HG03066 (cell line): Measurements from ENCODE around the gene GJC3.
"Not testable (repeated sequence)": the region's sequence is repeated elsewhere in the genome, so short reads cannot be mapped to it uniquely, and the experiment has no call there.

ENCODE experiments used
- ATAC-seq: cut with Tn5 transposase; IDR thresholded peaks from one replicate; pipeline ENCODE4 v1.9.1; 2021; ENCODE audit warnings: low read depth; ENCODE audit not compliant: unreplicated experiment

The GJC3 gene

DNA sequence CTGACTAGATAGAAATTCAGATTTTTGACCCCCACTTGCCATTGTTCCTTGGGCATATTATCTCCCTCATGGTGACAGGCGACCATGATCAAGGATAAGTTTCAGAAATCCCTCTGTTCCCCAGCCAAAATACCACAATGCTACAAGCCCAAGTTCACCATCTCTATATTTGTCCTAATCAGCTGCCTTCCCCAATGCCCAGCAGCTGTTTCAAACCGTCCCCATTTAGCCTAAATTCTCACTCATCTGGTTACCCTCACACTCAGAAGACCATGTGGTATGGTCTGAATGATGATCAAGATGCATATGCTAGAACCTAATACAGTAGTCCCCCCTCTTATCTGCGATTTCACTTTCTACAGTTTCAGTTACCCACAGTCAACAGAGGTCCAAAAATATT lies 956 bp upstream of the GJC3 start:
- no peak for ATAC-seq

DNA sequence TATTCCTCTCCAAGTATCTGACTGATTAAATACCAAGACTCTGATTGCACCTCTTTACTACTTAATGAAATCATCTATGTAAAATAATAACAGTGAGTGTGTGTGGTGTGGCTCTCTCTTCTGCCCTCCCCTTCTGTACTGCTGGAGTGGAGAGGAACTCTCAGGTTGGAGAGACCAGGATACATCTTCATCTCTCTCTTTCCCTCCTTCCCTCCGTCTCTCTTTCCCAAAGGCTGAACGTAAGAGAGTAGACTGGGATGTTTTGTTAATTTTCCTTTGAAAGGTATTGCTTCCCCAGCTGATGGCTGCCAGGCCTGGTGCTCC lies 272 bp upstream of the GJC3 start:
- no peak for ATAC-seq

DNA sequence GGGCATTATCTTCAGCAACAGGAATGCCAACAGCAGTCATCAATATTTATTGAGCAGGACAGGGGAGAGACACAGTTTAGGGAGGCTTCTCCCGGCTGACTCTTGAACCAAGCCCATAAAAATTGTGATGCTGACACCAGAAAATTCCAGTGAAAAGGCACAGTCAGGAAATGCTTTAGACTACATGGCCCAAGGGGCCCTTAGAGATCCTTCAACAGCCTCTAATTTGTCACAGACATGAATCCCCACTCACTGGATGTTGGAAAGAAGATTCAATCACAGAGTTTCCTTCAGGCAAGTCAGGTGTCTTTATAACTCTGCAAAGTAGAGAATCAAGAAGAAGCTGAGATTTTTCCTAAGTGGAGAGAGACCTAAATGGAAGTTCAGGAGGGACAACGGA lies 1.2 kb downstream of the GJC3 start:
- ATAC-seq, result no peak

DNA sequence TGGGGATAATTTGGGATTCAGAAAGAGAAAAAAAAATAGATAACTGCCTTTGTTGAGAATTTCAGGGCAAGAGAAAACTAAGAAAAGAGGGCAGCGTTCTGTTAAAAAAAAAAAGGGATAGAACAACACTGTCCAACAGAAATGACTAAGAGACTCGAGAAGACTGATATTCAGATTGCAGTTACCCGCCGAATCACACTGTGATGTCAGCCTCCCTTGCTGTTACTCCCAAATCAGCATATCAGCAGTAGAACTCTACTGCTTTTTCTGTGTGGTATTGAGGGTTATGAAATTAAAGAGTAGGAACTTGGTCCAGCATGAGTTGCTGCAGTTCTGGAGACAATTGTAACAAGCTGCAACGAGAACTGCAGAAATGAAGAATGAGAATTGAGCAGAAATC lies 1.9 kb downstream of the GJC3 start:
- no peak for ATAC-seq

DNA sequence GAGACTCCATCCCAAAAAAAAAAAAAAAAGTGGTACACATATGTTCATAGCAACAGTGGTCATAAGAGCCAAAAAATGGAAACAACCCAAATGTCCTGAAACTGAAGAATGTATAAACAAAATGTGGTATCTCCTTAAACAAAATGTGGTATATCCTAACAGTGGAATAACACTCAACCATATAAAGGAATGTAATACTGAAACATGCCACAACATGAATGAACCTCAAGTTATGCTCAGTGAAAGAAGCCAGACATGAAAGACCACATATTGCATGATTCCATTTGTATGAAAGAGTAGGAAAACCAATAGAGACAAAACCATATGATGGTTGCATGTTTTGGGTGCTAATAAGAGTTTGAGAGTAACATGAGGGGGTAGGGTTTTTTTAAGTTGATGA lies 3.1 kb downstream of the GJC3 start:
- ATAC-seq, result no peak

DNA sequence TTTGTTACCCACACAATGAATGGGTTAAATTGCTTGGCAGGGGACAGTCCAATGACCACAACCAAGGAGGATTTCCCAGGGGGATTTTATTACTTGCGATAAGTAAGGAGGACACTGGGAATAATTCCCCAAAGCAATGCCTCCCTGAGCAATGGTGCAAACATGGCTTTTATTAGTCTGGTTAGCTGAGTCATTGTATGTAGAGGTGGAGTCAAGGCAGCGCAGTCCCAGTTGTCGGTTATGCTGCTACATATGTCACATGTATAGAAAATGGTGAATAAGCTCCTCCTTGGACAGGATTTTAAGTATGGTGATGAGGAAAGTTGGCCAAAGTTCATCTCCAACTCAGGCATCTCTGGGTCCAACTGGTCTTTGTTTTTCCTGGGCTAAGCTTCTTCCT lies 6.2 kb downstream of the GJC3 start:
- no peak for ATAC-seq

DNA sequence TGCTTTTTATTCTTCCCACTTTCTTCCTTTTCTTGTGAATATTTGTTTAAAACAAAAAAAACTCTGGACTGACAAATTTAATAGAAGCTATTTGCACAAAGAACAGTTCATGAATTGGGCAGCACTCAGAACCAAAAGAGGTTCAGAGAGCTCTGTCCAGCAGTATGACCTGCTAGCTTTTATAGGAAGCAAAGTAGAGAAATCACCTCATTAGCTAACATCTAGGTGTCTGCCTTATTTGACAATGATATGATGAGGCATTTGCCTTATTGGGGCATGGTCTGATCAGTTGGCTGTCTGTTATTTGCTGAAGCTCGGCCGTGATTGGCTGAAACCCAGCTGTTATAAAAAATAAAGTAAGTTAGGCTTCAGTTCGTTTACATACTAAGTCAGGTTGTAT lies 9.3 kb downstream of the GJC3 start:
- no peak for ATAC-seq

DNA sequence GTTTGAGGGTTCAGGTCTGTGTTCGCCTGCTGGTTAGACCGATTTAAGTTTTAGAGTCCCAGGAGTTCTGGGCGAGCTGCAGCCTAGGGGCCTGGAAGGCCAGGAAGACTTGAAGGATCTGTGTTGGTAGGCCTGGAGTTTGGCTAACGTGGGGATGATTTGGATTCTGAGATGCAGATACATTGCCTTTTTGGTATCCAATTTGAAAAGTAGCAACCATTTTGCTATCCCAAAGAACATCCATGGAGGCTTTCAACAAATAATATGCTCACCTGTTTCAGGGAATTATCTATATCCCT lies 9.7 kb downstream of the GJC3 start:
- ATAC-seq, result peak; percentile 13

DNA sequence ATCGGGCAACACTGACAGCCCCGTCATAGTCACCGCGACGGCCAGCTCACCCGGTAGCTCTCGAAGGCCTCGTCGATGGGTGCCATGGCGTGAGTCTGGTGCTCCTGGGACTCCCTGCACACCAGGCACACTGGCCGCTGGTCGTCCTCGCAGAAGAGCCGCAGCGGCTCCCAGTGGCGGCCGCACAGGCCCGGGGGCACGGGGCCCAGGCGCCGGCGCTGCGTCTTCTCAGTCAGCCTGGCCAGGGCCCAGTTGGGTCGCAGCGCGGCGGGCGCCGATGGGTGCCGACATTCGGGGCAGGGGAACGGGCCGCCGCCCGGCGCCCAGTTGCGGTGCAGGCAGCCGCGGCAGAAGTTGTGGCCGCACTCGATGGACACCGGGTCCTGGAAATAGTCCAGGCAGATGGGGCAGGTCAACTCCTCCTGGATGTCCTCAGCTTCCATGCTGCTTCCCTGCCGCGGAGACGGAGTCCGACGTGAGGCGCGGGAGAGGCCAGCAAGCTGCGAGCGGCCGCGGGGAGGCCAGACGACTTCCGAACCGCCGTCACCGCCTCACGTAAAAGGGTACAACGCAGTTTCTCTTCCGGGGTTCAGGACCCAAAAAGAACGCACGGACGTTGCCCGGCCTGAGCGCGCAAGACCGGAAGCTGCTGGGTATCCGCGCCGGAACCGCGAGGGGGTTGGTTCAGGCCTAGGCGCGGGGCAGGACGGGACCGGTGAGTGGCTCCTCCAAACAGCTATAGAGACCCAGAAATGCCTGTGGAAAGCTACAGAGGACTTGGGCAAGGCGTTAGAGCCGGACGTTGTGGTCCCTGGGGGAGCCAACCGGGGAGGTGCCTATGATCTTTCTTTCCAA lies 10.2 kb downstream of the GJC3 start, which contains the start of gene TRIM4:
Gene TRIM4, minus strand, starts transcription at position 572 of the 855 bp plus-strand sequence. Its CDS starts 129 bp downstream, at position 443.
- ATAC-seq, result peak; percentile 98

DNA sequence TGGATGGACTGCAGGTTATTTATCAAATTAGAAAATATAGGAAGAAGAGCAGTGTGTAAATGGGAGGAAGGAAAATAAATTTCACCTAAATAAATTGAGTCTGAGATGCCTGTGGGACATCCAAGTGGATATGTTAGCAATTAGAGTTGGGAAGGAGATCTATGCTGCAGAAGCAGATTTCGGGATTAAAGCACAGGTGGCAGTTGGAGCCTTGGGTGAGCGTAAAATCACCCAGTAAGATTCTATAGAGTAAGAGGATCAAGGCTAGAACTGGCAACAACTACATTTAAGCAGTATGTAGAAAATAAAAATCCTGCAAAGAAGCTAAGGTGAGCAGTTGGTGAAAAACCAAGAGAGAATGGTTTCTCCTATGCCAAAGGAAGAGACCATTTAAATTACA lies 18.4 kb downstream of the GJC3 start:
- no peak for ATAC-seq

DNA sequence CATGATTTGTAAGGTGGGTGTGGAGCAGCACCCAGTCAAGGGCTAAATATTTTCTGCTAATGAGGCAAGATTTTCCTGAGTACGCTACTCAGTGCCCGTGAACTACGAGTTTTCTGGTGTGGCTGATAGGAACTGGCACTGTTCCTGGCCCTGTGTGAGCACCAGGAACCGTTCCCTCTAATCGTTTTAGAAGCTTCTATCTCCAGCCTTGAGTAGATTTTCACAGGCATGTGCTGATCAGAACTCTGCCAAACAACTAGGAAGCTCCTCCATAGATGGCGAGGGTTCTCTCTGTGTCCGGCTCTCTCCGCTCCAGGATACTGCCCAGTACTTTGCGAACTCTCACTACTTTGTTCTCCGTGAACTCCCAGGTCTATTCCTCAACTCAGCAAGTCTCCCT lies 27.8 kb downstream of the GJC3 start:
- ATAC-seq, result no peak

DNA sequence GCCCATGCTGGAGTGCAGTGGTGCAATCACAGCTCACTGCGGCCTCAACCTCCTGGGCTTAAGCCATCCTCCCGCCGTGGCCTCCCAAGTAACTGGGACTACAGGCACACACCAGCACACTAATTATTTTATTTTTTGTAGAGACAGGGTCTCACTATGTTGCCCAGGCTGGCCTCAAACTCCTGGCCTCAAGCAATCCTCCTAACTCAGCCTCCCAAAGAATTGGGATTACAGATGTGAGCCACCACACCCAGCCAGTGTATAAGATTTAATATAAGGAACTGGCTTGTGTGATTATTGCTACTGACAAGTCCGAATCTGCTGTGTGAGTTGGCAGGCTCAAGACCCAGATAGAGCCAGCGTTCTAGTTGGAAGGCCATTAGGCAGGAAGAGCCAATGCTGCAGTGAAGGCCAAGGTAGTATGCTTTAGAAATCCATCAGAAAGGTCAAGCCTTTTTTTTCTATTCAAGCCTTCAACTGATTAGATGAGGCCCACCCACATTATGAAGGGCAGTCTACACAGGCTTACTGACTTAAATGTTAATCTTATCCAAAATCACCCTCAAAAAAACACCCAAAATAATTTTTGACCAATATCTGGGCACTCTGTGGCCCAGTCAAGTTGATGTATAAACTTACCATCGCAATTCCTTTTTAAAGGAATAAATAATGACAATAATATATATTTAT lies 29.4 kb downstream of the GJC3 start:
- ATAC-seq, result no peak

DNA sequence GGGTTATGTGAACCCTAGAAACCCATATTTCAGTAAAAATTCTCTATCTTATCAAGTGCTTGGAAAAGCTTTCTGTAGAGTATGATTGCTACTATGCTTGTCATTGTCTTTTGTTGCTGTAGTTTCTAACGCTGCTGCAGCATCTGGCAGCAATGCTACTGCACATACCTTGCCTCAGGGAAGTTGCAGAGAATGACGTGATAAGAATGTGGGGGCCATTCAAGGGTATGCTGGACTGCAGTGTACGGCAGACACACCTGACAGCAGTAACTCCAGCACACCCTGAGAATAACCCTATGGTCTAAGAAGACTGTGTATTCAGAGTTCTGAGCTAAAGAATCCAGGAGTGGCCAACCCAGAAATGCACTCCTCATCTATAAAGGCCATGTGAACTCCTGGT lies 30.6 kb downstream of the GJC3 start:
- no peak for ATAC-seq

DNA sequence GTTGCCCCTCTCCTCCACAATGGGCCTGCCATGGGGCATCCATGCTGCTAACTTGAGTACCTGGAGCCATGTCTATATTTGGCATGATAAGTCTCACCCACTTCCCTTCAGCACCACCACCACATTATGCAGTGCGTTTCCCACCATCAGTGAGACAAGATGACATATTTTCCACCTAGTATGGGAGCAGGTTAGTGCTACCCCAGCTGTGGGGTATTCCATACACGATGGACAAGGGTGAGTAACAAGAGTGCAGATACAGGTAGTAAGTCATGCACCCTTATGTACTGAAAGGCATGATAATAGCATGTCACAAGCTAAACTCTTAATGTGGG lies 31.4 kb downstream of the GJC3 start:
- no peak for ATAC-seq

DNA sequence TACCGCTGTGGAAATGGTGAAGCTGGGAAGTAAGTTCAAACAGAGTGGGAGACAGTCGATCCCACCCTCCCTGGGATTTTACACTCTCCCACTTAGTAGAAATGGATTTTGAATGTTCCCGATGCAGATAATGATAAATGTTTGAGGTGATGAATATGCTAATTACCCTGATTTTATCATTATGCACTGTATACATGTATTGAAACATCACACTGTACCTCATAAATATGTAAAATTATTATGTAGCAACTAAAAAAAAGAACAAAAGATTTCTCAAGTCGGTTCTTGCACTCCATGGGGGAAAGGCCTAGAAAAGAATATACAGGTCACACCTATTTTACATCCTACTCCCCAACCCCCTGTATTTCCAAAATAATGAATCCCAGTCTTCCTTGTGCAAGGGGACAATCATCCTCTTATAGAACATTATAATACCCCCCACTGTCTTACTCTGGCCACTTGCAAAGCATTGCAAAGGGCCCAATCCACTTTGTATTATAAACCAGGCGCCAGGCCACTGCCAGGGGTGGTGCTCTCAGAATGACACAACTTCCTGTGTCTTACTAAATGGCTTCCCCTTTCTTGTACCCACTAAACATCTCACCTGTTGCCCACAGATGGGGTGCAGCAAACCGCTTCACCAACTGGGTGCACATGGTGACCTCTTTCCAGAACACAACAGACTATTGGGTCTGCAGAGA lies 31.9 kb downstream of the GJC3 start:
- ATAC-seq, result no peak

DNA sequence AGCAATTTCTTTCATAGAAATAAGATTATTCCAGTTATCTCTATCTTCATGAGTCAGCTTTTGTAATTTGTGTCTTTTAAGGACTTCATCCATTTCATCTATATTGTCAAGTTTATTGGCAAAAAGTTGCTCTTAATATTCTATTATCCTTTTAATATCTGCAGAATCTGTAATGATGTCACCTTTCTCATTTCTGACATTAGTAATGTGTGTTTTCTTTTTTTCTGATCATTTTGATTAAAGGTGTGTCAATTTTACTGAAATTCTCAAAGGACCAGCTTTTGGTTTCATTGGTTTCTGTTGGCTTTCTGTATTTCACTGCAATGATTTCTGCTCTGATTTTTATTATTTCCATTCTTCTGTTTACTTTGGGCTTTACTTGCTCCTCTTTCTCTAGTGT lies 34.7 kb downstream of the GJC3 start:
- ATAC-seq, result no peak

DNA sequence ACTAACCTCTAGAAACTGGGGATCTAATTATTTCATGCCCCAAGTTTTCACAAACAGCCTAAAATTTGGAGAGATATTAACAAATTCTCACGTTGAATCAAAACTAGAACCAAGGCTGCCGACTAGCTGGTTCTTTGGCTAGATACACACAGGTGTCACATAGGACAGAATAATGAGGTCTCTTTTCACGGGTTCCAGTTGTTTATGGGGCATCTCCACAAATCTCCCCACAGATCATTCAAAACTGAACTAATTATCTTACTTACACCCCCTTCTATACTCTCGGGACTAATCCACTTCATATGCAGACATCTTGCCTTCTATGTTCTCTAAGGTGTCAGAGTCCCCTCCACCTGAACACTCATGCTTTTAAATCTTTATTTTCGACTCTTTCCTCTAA lies 36.1 kb downstream of the GJC3 start:
- ATAC-seq, result no peak

DNA sequence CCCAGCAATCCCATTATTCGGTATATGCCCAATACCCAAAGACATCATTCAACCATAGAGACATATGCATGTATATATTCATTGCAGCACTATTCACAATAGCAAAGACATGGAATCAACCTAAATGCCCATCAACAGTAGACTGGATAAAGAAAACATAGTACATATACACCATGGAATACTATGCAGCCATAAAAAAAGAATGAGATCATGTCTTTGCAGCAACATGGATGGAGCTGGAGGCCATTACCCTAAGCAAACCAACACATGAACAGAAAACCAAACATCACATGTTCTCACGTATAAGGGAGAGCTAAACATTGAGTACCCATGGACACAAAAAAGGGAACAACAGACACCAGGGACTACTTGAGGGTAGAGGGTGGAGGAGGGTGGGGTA lies 39.1 kb downstream of the GJC3 start:
- not testable (repeated sequence) for ATAC-seq

DNA sequence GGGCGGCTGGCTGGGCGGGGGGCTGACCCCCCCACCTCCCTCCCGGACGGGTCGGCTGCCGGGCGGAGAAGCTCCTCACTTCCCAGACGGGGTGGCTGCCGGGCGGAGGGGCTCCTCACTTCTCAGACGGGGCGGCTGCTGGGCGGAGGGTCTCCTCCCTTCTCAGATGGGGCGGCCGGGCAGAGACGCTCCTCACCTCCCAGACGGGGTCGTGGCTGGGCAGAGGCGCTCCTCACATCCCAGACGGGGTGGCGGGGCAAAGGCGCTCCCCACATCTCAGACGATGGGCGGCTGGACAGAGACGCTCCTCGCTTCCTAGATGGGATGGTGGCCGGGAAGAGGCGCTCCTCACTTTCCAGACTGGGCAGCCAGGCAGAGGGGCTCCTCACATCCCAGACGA lies 41.1 kb downstream of the GJC3 start:
- not testable (repeated sequence) for ATAC-seq

DNA sequence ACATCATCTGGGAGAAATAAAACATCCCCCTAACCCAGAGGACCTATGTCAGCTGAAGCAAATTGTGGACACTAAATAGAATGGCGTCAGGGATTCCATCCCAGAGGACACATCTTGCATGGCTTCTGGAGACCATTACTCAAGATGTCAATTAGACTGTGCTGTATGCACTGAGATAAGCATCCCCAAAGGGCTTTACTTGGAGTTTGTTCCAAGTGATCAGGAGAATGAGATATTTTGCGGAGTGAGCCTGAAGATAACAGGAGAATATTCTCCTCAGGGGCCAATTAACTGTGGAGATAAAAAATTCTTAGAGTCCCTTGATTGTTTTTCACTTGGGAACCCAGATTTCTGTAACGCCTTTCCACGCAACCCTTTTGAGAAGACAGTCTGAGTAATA lies 48.0 kb downstream of the GJC3 start:
- no peak for ATAC-seq

DNA sequence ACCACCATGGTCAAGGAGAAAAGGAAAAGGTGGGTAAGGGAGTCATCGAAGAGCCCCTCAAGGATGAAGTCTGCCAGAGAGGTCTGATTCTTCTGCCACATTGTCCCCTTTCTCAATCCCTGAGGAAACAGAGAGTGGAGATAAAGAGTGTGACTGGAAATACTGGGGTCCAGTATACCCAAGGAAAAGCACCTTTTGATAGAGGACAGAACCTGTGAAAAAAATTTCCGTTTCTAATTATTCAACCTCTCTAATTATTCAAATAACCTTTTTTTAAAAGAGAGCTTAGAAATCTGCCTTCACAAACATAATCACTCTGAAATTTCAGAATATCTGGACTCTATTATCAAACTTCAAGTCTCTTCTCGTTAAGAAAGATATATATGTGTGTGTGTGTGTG lies 52.5 kb downstream of the GJC3 start, which contains the start of gene OR2AE1:
Gene OR2AE1, minus strand, starts transcription at position 101 of the 400 bp plus-strand sequence. Its CDS starts 0 bp downstream, at position 101.
- ATAC-seq, result no peak

DNA sequence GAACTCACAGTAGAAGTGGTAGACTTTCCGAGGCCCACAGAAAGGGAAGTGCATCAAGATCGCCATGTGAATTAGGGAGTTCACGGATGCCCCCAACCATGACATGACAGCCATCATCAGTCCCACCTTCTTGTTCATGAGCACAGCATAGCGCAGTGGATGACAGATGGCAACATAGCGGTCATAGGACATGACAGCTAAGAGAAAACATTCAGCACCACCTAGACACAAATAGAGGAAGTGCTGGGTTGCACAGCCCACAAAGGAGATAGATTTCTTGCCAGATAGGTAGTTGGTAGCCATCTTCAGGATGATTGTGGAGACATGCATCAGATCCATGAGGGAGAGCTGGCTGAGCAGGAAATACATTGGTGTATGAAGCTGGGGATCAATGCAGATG lies 52.9 kb downstream of the GJC3 start:
- no peak for ATAC-seq
